ENCODE data around the gene ADAMTS16.

Gene ADAMTS16

GRCh38 chr5:5318426-5319190 lies 178.5 kb downstream of the ADAMTS16 start:
- DNase-seq = no peak

- no peak for DNase-seq
Observed at GRCh38 chr5:5320062-5320805, 180.1 kb downstream of the ADAMTS16 start.

- DNase-seq = no peak
Observed at GRCh38 chr5:5321137-5321536, 181.0 kb downstream of the ADAMTS16 start.

GRCh38 chr5:5323551-5323950 lies 183.4 kb downstream of the ADAMTS16 start:
- no peak for DNase-seq

- DNase-seq = no peak
Observed at GRCh38 chr5:5326115-5326758, 186.1 kb downstream of the ADAMTS16 start.

GRCh38 chr5:5327126-5327525 lies 187.0 kb downstream of the ADAMTS16 start:
- no peak for DNase-seq

- DNase-seq = no peak
Observed at GRCh38 chr5:5330728-5331452, 190.8 kb downstream of the ADAMTS16 start.

GRCh38 chr5:5331848-5332247 lies 191.7 kb downstream of the ADAMTS16 start:
- DNase-seq = no peak

- DNase-seq = no peak
Observed at GRCh38 chr5:5332287-5332686, 192.2 kb downstream of the ADAMTS16 start.

- DNase-seq = no peak
Observed at GRCh38 chr5:5335107-5335506, 195.0 kb downstream of the ADAMTS16 start.

- no peak for DNase-seq
Observed at GRCh38 chr5:5335700-5336264, 195.7 kb downstream of the ADAMTS16 start.

GRCh38 chr5:5339257-5339656 lies 199.1 kb downstream of the ADAMTS16 start:
- DNase-seq = no peak

- DNase-seq = no peak
Observed at GRCh38 chr5:5340206-5340729, 200.1 kb downstream of the ADAMTS16 start.

- DNase-seq = no peak
Observed at GRCh38 chr5:5341531-5342292, 201.6 kb downstream of the ADAMTS16 start.

GRCh38 chr5:5342784-5343183 lies 202.7 kb downstream of the ADAMTS16 start:
- no peak for DNase-seq

- DNase-seq = no peak
Observed at GRCh38 chr5:5343568-5343967, 203.4 kb downstream of the ADAMTS16 start.

GRCh38 chr5:5344051-5344571 lies 204.0 kb downstream of the ADAMTS16 start:
- no peak for DNase-seq

- DNase-seq = no peak
Observed at GRCh38 chr5:5344606-5345005, 204.5 kb downstream of the ADAMTS16 start.

GRCh38 chr5:5347442-5347841 lies 207.3 kb downstream of the ADAMTS16 start:
- no peak for DNase-seq

GRCh38 chr5:5348135-5348534 lies 208.0 kb downstream of the ADAMTS16 start:
- DNase-seq = no peak

GRCh38 chr5:5348576-5348975 lies 208.4 kb downstream of the ADAMTS16 start:
- no peak for DNase-seq

- DNase-seq = no peak
Observed at GRCh38 chr5:5350101-5350500, 210.0 kb downstream of the ADAMTS16 start.
